ENCODE measurements around the gene VAMP2.
A peak's percentile ranks its signal among the peaks of the same experiment; 100 is the strongest.

VAMP2 gene

GRCh38 chr17:8142158-8142886 lies 20.4 kb downstream of the VAMP2 start:
- H3K36me3 Mint-ChIP-seq (ENCODE audit: low read depth) = peaks cover 37% of the 10 kb centered on the region
- no peaks in the 10 kb centered on the region for H3K9me3 Mint-ChIP-seq
- H3K27me3 Mint-ChIP-seq (ENCODE audit: low read depth) = no peaks in the 10 kb centered on the region
- H3K27ac Mint-ChIP-seq = no peak overlapping the region
- no peaks in the 10 kb centered on the region for H3K4me1 Mint-ChIP-seq
- no peak overlapping the region for H3K4me3 Mint-ChIP-seq
- TF ChIP-seq, protein P1, sequence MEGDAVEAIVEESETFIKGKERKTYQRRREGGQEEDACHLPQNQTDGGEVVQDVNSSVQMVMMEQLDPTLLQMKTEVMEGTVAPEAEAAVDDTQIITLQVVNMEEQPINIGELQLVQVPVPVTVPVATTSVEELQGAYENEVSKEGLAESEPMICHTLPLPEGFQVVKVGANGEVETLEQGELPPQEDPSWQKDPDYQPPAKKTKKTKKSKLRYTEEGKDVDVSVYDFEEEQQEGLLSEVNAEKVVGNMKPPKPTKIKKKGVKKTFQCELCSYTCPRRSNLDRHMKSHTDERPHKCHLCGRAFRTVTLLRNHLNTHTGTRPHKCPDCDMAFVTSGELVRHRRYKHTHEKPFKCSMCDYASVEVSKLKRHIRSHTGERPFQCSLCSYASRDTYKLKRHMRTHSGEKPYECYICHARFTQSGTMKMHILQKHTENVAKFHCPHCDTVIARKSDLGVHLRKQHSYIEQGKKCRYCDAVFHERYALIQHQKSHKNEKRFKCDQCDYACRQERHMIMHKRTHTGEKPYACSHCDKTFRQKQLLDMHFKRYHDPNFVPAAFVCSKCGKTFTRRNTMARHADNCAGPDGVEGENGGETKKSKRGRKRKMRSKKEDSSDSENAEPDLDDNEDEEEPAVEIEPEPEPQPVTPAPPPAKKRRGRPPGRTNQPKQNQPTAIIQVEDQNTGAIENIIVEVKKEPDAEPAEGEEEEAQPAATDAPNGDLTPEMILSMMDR (IDR thresholded peaks at IDR 0.05; ENCODE audit: unreplicated experiment in 3 of 3) = no peak

DNA sequence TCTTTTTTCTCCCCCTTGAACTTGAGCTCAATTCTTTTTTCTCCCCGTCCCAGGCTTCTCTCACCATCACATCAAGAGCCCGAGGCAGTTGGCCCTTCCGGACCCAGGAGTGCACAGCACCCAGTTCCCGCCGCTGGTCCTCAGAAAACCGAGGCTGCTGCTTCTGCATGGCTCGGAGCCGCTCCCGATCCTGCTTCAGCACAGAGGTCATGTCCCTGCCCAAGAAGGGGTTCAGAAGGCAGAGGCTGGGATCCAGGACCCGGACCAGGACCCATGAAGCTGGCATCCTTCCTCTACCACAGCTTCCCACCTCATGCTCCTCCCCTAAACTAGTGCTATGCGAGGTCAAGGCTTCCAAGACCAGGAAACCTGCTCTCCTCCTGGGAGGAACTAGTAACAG lies 21.0 kb downstream of the VAMP2 start:
- Mint-ChIP-seq H3K27ac (peak overlapping the region in 1 of 3 experiments; percentile 40), H3K27me3 (ENCODE audit: low read depth) (peaks cover 1% of the 10 kb centered on the region), H3K9me3 (no peaks in the 10 kb centered on the region), H3K36me3 (ENCODE audit: low read depth) (peaks cover 33% of the 10 kb centered on the region), H3K4me1 (no peaks in the 10 kb centered on the region), H3K4me3 (no peak overlapping the region)
- TF ChIP-seq, protein P1 (IDR thresholded peaks at IDR 0.05; ENCODE audit: unreplicated experiment in 3 of 3) = no peak

DNA sequence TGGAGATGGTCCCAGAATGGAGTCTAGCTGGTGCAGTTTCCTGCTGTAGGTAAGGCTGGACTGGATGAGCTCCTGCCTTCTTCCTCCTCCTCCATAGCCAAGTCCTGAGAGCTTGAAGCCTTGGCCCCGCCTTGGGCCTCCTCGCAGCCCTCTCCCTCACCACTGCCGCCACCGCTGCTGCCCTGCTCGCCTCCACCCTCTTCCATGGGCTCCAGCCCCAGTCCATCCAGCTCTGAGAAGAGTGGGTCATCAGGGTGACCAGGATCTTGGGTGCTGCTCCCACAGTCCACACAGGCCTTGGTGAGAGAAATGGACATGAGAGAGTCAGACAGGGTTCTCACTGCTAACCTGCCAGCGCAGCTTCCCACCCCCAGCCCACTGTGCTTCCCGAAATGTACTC lies 21.7 kb downstream of the VAMP2 start:
- H3K9me3 Mint-ChIP-seq = no peaks in the 10 kb centered on the region
- peaks cover 4% of the 10 kb centered on the region for H3K27me3 Mint-ChIP-seq (ENCODE audit: low read depth)
- TF ChIP-seq, protein P1 (IDR thresholded peaks at IDR 0.05; ENCODE audit: unreplicated experiment in 3 of 3) = no peak
- H3K27ac Mint-ChIP-seq = peak overlapping the region in 1 of 3 experiments; percentile 40
- peak overlapping the region in 1 of 3 experiments; percentile 24 for H3K4me3 Mint-ChIP-seq
- peaks cover 26% of the 10 kb centered on the region for H3K36me3 Mint-ChIP-seq (ENCODE audit: low read depth)
- H3K4me1 Mint-ChIP-seq = no peaks in the 10 kb centered on the region

DNA sequence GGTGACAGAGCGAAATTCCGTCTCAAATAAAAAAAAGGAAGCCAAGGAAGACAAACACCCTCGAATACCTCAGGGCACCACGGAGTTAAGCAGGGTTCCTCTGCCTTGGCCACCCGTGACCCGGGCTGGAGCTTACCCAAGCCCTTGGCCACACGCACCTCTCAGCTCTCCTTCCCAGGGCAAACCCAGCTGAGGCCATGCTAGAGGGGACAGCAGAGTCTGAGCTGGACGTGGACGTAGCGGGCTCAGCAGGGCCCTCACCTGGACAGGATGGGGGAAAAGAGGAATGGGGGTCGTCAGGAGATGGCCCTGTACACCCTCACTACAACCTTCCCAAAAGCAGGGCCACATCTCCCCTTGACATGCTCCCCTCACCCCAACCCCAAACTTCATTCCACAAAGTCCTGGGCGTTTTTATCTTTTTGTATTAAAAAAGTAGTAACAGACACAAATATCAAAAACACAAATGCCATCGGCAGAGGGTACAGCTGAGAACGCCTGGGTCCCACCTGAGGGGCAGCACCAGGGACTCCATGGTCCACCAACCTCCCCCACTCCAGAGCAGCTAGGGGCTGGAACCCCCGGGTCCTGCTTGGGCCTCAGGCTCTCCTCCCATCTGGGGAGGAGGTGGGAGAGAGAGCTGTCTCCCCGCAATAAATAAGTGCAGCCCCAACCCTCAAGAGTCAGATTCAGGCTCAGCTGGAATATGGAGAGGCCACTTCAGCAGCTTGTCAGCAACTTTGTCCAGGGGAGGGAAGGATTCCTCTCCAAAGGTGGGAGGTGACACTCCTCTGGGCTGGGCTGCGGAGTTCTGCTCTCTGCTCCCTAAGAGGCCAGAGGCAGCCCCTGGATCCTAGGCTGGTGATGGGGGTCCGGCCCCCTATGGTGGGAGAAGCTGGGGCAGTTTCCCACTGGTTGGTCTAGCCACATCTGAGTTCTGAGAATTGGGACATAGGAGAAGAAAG lies 22.4 kb downstream of the VAMP2 start:
- Mint-ChIP-seq H3K27me3 (ENCODE audit: low read depth) (peaks cover 4% of the 10 kb centered on the region), H3K27ac (no peak overlapping the region), H3K36me3 (ENCODE audit: low read depth) (peaks cover 24% of the 10 kb centered on the region), H3K4me3 (no peak overlapping the region), H3K9me3 (no peaks in the 10 kb centered on the region), H3K4me1 (no peaks in the 10 kb centered on the region)
- TF ChIP-seq, protein P1 (IDR thresholded peaks at IDR 0.05; ENCODE audit: unreplicated experiment in 3 of 3) = no peak

DNA sequence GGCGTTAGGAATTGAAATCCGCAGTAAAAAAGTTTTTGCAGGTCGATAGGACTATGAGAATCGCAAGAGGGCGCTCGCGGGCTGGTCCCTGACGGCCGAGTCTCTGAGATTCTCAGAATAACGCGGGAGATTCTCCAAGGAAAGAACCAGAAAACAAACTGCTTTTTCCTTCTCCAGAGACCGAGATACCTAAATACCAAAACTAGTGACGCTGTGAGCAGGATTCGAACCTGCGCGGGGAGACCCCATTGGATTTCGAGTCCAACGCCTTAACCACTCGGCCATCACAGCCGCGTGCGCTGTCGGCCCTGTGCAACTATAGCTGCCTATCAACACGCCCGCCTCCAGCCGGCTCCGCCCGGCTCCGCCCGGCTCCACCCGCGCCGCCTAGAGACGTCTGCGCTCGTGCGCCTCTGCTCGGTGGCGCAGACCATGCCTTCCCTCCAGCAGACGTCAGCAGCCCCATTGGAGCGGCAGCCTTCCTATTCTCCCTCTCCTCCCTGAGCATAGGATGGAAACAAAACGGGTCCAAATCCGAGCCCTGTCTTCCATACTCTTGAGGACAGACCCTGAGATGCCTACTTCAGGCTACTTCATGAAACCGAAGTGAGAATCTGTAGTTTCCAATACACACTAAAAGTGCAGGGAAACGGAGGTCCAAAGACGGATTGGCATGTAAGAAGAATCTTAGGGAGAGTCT lies 23.9 kb downstream of the VAMP2 start:
- Mint-ChIP-seq H3K9me3 (no peaks in the 10 kb centered on the region), H3K36me3 (ENCODE audit: low read depth) (peaks cover 19% of the 10 kb centered on the region), H3K27ac (no peak overlapping the region), H3K4me3 (no peak overlapping the region), H3K4me1 (no peaks in the 10 kb centered on the region), H3K27me3 (ENCODE audit: low read depth) (peaks cover 4% of the 10 kb centered on the region)
- TF ChIP-seq, protein P1 (IDR thresholded peaks at IDR 0.05; ENCODE audit: unreplicated experiment in 3 of 3) = peak; percentile 87 to 92 (median 90)
